Eye (tissue), 1 donor: ENCODE data around the gene DDX42.
"Not testable (repeated sequence)": the region's sequence is repeated elsewhere in the genome, so short reads cannot be mapped to it uniquely, and the experiment has no call there.

Source experiments
- DNase-seq: peaks from one replicate; pipeline ENCODE4 v3.0.0-alpha.2; 2015

Gene DDX42

DNA sequence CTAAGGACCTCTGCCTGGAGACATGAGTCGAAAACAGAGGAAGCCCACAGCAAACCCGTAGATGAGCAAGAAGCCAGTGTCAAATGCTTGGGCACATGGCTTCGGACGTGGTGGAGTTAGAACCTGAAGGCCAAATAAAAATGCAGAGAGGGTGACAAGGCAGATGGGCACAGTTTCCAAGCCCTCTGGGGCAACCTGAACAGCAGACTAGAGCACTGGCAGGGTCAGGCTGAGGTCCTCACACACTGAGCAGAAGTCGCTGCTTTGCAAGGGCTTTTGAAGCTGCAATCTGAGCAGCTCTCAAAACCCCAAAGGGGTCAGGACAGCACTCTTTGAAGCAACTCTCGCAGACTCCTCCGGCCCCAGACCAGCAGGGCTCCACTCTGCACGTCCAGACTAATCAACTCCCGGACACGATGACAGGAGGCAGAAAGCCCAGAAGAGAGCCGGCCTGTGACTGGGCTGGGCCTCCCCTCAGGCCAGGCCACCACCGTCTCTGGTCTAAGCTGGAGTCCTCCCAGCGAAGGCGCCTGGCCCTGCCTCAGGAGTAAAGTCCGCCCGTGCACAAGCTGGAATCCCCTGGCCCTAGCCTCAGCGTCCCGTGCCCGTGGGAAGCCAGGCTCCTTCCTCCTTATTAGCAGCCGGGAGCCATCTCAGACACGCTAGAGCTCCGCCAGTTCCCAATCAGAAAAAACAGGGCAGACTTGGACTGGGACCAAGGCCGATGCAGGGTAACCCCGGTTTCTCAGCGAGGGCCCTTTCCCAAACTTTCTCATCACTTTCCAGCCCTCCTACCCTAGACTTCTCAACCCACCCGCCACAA is 67.6 kb downstream of the DDX42 start:
- peak; percentile 87 for DNase-seq

GRCh38 chr17:63842173-63842539 is 68.2 kb downstream of the DDX42 start:
- peak; percentile 73 for DNase-seq

GRCh38 chr17:63842540-63843386 is 68.8 kb downstream of the DDX42 start, which contains the start of gene SMARCD2:
TSS of gene SMARCD2 (minus strand) at chr17:63842685. CDS start at chr17:63842674, 11 bp downstream.
- DNase-seq: peak; percentile 99

DNA sequence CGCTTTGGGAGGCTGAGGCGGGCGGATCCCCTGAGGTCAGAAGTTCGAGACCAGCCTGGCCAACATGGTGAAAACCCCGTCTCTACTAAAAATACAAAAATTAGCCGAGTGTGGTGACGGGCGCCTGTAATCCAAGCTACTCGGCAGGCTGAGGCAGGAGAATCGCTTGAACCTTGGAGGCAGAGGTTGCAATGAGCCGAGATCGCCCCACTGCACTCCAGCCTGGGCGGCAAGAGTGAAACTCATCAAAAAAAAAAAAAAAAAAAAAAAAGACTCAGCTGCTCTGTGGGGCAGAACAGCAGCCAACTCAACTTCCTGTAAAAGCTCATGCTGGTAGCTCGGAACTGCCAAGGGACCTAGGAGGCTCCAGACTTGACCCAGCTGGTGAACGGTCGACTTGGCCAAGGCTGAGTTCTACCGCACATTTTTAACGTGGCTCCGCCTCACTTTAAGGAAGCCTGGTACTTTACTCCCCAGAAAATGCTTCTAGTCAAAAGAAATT is 69.5 kb downstream of the DDX42 start:
- DNase-seq: peak; percentile 29

DNA sequence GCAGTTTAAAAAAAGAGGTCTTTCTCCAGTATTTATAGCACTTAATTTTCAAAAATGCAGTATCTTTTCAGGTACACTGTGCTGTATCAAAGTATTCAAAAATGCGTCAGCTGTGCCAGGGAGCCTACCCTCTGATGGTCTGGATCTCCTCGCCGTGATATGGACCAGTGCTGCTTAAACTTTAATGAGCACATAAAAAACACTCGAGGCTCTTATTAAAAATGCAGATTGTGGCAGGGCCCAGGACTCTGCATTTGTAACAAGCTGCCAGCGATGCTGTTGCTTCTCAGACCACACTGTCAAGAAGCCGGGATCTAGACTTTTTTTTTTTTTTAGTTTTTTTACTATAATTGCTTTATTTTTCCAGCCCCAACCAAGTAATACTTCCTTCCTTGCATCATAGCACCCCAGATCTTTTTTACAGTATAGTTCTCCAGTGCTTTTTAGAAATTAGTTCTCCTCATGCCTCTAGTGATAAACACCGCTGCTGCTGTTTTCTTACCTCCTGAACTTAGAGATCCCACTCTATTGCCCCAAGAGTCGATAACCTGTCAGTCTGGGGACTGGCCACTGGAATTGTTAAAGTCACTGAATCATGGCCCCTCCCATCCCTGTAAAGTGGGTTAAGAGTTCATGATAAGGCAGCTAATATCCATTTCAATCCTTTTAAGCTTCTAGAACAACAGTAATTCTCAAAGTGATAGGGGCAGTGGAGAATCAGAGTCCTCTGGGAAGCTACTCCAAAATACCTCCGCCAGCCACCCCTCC is 70.1 kb downstream of the DDX42 start:
- DNase-seq: no peak

DNA sequence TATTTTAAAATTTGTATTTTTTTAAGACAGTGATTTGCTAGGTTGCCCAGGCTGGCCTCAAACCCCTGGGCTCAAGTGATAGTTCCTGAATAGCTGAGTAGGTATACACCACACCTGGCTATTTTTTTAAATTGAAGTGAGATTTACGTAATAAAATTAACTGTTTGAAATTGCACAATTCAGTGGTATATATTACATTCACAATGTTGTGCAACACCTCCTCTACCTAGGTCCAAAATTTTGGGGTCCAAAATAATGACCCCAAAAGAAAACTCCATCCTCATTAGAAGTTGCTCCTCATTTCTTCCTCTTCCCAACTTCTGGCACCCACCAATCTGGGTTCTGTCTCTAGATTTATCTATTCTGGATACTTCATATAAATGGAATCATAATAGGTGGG is 71.5 kb downstream of the DDX42 start:
- DNase-seq: no peak

GRCh38 chr17:63847525-63848249 is 73.7 kb downstream of the DDX42 start:
- no peak for DNase-seq

GRCh38 chr17:63848834-63849689 is 75.1 kb downstream of the DDX42 start:
- peak; percentile 95 for DNase-seq

- DNase-seq: no peak
These were observed 76.4 kb downstream of the DDX42 start for GRCh38 chr17:63850401-63850800.

DNA sequence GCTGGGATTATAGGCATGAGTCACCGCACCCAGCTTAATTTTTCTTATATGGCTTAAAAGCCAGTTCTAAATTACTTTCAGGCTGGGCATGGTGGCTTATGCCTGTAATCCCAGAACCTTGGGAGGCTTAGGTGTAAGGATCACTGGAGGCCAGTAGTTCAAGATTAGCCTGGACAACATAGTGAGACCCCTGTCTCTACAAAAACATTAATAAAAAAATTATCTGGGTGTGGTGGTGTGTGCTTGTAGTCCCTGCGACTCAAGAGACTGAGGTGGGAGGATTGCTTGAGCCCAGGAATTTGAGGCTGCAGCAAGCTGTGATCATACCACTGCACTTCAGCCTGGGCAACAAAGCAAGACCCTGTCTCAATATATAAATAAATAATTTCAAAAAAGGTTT is 79.3 kb downstream of the DDX42 start:
- DNase-seq: no peak

DNA sequence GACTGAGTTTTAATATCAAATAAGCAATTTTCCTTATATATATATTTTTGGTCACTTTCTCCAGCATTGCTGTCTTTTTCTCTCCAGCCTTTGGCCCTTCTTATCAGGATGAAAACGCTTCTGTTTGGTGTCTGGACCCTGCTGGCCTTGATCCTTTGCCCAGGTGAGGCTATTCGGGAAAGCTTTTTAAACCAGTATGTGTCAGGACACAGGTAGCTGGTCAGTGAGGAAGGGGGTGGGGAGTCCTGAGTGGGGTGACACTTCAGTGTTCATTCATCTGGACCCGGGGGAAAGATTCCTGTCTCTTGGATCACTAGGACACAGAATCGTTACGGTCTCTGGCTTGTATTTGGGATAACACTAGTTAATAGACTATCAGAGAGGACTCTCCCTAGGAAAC is 80.7 kb downstream of the DDX42 start:
- no peak for DNase-seq

- no peak for DNase-seq
These were observed 81.2 kb downstream of the DDX42 start for GRCh38 chr17:63855185-63855584.

DNA sequence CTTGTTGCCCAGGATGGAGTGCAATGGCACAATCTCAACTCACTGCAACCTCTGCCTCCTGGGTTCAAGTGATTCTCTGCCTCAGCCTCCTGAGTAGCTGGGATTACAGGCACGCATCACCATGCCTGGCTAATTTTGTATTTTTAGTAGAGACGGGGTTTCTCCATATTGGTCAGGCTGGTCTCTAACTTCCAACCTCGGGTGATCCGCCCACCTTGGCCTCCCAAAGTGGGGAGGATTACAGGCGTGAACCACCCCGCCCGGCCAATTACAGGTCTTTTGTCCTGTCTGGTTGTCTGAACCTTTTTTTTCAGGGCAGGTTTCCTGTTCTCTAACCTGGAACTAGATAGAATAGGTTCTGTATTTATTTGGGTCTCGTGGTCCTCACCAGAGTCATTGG is 82.5 kb downstream of the DDX42 start:
- not testable (repeated sequence) for DNase-seq

GRCh38 chr17:63859257-63859656 is 85.3 kb downstream of the DDX42 start:
- no peak for DNase-seq

GRCh38 chr17:63866625-63867024 is 92.7 kb downstream of the DDX42 start:
- DNase-seq: not testable (repeated sequence)
